Stimulated activated CD8-positive, alpha-beta memory T cell treated with anti-CD3 and anti-CD28 coated beads, Interleukin-15, amount 100 ng/mL, for 48 hours (primary cell): ENCODE results near the gene STIMATE.

Experiments used
- DNase-seq, 2 donors: peaks; one replicate each; pipeline ENCODE4 v3.0.0-alpha.2; 2020; ENCODE audit warnings: low read depth in 2 of 2

The STIMATE gene

DNA sequence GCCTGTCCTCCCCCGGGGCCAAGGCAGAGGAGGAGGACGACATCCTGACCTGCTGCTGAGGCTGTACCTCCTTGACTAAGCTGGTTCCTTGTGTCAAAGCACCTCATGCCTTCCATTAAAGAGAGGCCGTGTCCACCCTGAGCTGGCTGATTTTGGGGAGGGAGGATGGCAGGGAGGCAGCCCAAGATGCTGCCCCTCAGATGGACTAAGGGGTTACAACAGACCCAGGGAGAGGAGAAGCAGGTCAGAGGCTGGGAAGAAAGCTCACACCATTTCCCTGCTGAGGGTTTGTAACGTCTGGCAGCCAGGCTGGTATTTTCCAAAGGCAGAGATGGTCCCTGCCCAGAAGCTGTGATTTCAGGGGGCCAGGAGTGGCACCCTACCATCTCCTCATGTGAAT lies 105.4 kb downstream of the STIMATE start:
- DNase-seq, result no peak

DNA sequence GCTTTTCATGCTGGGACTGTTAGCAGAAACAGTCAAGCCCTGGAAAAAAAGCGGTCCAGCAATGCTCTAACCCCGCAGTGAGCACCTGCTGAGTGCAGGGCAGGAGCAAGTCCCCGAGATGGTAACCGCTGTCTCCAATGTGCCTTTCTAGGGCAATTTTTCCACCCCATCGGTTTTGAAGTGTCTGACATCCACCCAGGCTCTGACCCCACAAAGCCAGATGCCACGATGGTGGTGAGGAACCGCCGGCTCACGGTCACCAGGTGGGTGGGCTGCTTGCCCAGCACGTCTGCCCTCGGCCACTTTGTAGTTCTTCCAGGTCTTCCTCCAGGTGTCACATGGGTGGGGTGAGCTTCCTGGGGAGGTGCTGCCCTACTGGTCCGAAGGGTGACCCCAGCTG lies 106.0 kb downstream of the STIMATE start:
- no peak for DNase-seq

DNA sequence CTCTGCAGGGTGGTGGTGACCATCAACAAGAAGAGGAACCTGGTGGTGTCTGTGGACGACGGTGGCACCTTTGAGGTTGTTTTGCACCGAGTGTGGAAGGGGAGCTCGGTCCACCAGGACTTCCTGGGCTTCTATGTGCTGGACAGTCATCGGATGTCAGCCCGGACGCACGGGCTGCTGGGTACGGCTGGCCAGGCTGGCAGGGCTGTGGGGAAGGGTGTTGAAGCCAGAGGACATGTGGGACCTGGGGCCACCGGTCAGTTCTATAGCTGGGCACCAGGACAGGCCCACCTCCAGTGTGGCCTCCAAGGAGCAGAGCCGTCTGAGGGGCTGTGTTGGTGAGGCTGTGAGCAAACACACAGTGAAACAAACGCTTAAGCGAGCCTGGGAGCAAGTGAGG lies 106.6 kb downstream of the STIMATE start:
- no peak for DNase-seq

DNA sequence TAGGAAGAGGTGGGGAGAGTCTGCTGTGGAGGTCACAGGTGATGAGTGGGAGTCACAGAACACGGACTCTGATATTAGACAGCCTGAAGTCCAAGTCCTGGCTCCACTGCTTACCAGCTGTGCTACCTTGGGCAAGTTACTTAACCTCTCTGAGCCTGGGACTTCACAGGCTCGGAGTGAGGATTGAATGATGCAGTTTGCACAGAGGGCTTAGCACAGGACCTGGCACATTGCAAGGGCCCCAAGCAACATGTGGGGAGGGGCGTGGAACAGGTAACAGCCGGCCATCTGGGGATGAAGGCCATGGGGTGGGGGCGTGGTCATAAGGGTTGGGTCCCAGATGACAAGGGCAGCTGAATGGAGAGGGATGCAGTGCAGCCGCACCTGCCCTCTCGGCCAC lies 107.0 kb downstream of the STIMATE start:
- no peak for DNase-seq

DNA sequence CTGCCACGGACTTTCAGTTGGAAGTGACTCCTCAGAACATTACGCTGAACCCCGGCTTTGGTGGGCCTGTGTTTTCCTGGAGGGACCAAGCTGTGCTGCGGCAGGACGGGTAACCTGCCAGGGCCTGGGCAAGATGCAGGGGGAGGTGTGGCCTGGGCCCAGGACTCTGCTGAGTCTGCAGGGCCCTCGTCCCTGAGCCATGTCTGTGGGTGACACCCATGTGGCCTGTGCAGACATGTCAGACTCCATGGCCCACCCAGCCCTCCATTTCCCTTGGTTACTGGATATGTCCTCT lies 107.7 kb downstream of the STIMATE start:
- DNase-seq, result no peak

DNA sequence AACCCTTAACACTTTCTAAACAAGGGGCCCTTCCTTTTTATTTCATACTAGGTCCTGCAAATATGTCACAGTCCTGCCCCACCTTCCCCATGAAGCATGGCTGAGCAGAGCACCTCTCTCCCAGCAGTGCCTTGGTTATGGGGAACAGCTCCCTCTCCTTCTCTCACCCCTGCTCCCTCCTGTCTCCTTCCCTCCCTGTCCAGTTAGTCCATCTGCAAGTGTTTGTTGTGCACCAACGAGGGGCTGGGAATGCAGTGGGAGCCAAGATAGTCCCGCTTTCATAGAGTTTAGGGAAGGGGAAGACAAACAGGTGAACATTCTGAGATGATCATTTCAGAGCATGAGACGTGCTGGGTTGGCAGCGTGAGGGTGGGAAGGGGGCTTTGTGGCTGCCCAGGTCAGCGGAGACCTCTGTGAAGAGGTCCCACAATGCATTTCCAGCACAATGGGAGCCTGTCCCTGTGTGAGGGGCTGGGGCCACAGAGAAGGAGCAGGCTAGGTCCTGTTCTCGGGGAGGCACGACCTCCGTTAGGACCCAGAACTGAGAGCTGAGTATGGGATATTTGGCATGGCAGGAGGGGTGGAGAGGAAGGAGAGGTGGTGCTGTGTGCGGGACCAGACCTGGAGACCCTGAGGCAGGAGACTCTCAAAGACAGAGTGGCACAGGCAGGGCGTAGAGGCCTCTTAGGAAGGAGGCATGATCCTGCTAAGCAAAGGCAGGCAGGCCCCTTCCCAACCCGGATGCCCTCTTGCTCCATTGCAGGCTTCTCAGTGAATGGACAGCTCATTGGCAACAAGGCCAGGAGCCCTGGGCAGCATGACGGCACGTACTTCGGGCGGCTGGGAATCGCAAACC lies 108.2 kb downstream of the STIMATE start:
- no peak for DNase-seq

DNA sequence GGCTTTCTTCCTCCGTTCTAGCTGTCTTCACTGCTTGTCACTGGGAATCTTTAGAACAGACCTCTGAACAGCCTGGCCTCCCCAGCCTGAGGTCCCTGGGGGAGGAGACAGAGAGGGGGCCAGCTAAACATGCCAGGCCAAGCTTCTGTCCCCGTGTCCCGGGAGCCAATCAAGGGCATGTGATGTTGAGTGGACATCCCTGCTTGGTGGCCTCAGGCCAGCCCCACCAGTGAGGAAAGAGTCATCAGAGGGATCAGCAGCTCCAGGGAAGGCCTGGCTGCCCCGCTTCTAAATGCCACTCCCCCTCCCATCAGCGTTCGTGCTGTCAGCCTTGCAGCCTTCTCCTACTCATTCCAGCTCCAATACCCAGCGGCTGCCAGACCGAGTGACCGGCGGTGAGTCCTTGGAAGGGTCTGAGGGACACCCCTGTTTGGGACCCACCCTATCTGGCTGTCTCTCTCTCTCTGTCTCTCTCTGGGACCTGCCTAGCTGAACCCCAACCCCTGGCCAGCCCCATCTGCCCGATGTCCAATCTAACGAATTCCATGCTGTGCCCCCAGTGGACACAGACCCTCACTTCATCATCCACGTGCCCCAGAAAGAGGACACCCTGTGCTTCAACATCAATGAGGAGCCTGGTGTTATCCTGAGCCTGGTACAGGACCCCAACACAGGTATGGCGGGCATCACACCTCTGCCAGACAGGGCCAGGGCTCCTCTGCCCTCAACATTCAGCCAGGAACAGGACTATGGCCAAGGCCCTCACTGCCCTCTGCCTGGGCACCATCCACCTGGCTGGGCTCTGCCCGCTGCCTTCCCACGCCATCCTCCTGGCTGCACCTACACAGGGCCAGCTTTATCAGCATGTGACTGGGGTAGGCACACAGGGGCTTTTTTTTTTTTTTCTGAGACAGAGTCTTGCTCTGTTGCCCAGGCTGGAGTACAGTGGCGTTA lies 109.4 kb downstream of the STIMATE start:
- no peak for DNase-seq

DNA sequence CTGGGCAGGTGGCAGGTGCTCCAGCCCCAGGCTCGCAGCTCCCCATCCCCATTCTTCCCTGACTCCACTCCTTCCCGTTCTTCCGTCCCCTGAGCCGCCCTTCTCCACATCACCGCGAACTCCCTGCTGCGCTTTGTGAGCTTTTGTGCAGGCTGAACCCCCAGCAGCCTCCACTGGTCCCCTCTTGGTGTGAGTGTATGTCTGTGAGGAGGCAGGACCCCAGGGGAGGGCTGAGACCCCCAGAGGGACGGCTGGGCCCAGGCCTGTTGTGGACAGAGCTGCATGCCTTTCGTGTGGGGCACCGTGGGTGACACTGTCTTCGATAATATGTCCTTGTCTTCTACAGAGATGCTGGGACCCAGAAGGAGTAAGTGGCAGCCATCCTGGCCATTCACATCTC lies 110.1 kb downstream of the STIMATE start:
- no peak for DNase-seq
